ENCODE measurements around the gene ATRAID.

ATRAID gene

DNA sequence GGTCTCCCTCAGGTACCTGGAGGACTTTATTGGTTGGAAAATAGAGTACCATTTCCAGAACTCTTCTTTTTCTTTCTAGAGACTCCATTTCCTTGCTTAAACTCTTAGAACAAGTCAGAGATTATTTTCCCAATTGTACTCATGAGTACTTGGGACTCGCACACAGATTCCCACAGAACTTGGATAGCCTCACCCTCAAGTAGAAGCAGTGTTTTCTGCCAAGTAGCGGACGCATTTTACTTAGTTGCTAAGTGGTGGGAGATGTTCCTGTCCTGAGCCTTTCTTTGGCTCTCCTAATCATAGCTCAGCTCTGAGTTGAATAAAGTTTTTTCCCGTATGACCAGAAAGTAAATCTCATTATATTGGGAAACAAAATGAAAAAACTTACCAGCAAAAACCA lies 33.8 kb downstream of the ATRAID start:
- TF ChIP-seq CTCF (conservative IDR thresholded peaks at IDR 0.05; ENCODE audit: low read depth, low read length) = no peak
- Histone ChIP-seq H3K9ac (no peak overlapping the region), H3K36me3 (ENCODE audit: insufficient read depth) (peaks cover 7% of the 10 kb centered on the region; the same call in 1 of the 2 replicates), H3K79me2 (ENCODE audit: insufficient read depth, low read depth) (no peaks in the 10 kb centered on the region), H3K27ac (no peak overlapping the region), H3K4me2 (no peak overlapping the region), H3K4me3 (IDR thresholded peaks at IDR 0.05; ENCODE audit: insufficient read depth, low read depth, low read length) (no peak overlapping the region), H4K20me1 (ENCODE audit: insufficient read depth) (no peaks in the 10 kb centered on the region), H3K4me1 (ENCODE audit: low read depth, poor library complexity, severe bottlenecking) (no peaks in the 10 kb centered on the region), H2AFZ (ENCODE audit: low read depth) (no peak overlapping the region), H3K27me3 (ENCODE audit: insufficient read depth, low read depth) (no peaks in the 10 kb centered on the region; the same call in 1 of the 2 replicates)

GRCh38 chr2:27247893-27248292 lies 36.1 kb downstream of the ATRAID start:
- H3K79me2 ChIP-seq (ENCODE audit: insufficient read depth, low read depth) = no peaks in the 10 kb centered on the region
- no peak for TF ChIP-seq CTCF (conservative IDR thresholded peaks at IDR 0.05; ENCODE audit: low read depth, low read length)
- H3K36me3 ChIP-seq (ENCODE audit: insufficient read depth) = no peaks in the 10 kb centered on the region; the same call in 1 of the 2 replicates
- no peak overlapping the region for H3K9ac ChIP-seq
- H2AFZ ChIP-seq (ENCODE audit: low read depth) = no peak overlapping the region
- H3K27me3 ChIP-seq (ENCODE audit: insufficient read depth, low read depth) = peaks cover 3% of the 10 kb centered on the region; the same call in 1 of the 2 replicates
- no peaks in the 10 kb centered on the region for H4K20me1 ChIP-seq (ENCODE audit: insufficient read depth)
- H3K4me3 ChIP-seq (IDR thresholded peaks at IDR 0.05; ENCODE audit: insufficient read depth, low read depth, low read length) = no peak overlapping the region
- no peak overlapping the region for H3K27ac ChIP-seq
- H3K4me1 ChIP-seq (ENCODE audit: low read depth, poor library complexity, severe bottlenecking) = no peaks in the 10 kb centered on the region
- H3K4me2 ChIP-seq = no peak overlapping the region

- no peak overlapping the region for H3K9ac ChIP-seq
- H3K4me1 ChIP-seq (ENCODE audit: low read depth, poor library complexity, severe bottlenecking) = no peaks in the 10 kb centered on the region
- no peak overlapping the region for H2AFZ ChIP-seq (ENCODE audit: low read depth)
- H3K4me3 ChIP-seq (IDR thresholded peaks at IDR 0.05; ENCODE audit: insufficient read depth, low read depth, low read length) = no peak overlapping the region
- no peaks in the 10 kb centered on the region; the same call in 1 of the 2 replicates for H3K36me3 ChIP-seq (ENCODE audit: insufficient read depth)
- H3K4me2 ChIP-seq = no peak overlapping the region
- no peak for TF ChIP-seq CTCF (conservative IDR thresholded peaks at IDR 0.05; ENCODE audit: low read depth, low read length)
- H3K79me2 ChIP-seq (ENCODE audit: insufficient read depth, low read depth) = no peaks in the 10 kb centered on the region
- H4K20me1 ChIP-seq (ENCODE audit: insufficient read depth) = no peaks in the 10 kb centered on the region
- peaks cover 3% of the 10 kb centered on the region; the same call in 1 of the 2 replicates for H3K27me3 ChIP-seq (ENCODE audit: insufficient read depth, low read depth)
- H3K27ac ChIP-seq = no peak overlapping the region
Measured at GRCh38 chr2:27249159-27249890, 37.5 kb downstream of the ATRAID start.

DNA sequence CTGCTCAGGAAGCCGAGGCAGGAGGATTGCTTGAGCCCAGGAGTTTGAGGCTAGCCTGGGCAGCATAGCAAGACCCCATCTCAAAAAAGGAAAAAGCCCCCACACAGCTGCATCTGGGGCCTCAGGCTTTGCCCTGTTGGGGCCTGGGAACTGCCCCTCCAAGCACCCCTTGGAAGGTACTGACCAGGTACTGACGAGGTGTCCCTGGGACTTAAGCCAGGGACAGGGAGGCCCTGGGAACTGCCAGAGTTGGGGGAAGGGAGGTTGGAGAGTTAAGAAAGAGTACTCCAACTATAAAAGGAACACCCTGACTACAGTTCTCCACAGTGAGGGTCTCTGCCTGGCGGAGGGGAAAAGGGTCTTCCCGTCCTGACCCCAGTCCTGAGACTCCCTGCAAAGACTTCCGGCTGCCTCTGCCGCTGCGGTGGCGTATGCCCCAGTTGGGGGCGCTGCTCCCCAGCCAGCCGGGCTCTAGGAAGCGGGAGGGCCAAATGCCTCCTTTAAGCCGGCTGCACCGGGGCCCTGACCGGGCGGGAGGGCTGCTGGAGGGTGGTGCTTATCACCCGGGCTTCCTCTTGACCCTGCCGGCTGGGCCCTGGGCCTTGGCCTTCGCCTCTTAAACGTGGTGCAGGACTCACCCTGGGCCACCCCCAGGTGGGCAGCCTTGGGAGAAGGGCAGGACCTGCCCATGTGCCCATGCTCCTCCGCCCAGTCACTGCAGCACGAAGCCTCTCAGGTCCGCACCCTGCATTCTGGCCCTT lies 38.2 kb downstream of the ATRAID start:
- no peaks in the 10 kb centered on the region for H4K20me1 ChIP-seq (ENCODE audit: insufficient read depth)
- H3K4me3 ChIP-seq (IDR thresholded peaks at IDR 0.05; ENCODE audit: insufficient read depth, low read depth, low read length) = no peak overlapping the region
- H3K79me2 ChIP-seq (ENCODE audit: insufficient read depth, low read depth) = no peaks in the 10 kb centered on the region
- no peak overlapping the region for H3K27ac ChIP-seq
- no peaks in the 10 kb centered on the region for H3K36me3 ChIP-seq (ENCODE audit: insufficient read depth)
- no peaks in the 10 kb centered on the region for H3K4me1 ChIP-seq (ENCODE audit: low read depth, poor library complexity, severe bottlenecking)
- no peak overlapping the region for H3K9ac ChIP-seq
- peaks cover 10% of the 10 kb centered on the region; the same call in 1 of the 2 replicates for H3K27me3 ChIP-seq (ENCODE audit: insufficient read depth, low read depth)
- no peak overlapping the region for H3K4me2 ChIP-seq
- TF ChIP-seq CTCF (conservative IDR thresholded peaks at IDR 0.05; ENCODE audit: low read depth, low read length) = no peak
- H2AFZ ChIP-seq (ENCODE audit: low read depth) = no peak overlapping the region

Data from KMS-11 (cell line).